Measurements from ENCODE around the gene VAV3. TPM values are rescaled to one million over a fixed set of nuclear protein-coding genes. Genes with fewer than 3 reads are reported as not detected.

Gene VAV3
- total and polyA plus RNA-seq, 10 of the 15 experiments (the other 5 are each of a cell fraction or from before 2014, with no cell fraction given), result 0.84 to 5.5 (median 3.4) TPM

DNA sequence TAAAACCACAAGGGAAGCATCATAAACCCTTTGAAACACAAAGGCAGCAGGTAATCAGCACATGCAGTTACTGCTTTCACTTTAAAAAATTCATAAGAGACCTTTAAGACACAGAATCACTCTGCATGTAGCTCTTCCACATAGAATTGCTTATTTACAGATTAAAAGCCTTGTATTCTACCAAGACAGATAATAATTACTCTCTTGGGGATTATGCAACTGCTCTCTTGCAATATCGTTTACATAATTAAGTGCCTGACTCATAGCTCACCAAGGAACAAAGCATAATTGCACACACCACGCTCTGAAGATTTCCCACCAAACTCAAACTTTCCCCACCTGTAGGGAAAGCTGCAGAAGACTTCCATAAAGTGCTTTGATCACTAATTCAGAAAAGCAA lies 87.9 kb downstream of the VAV3 start (continued):
- TF ChIP-seq POU2F2 (IDR thresholded peaks at IDR 0.05; ENCODE audit: borderline replicate concordance, low read depth, low read length) (peak; percentile 54; the same call in 1 of the 3 replicates), FOXM1 (IDR thresholded peaks at IDR 0.05; ENCODE audit: low read depth, low read length) (0 out of 2 replicates have a peak, but pooled peaks have one; percentile 27), JUNB (IDR thresholded peaks at IDR 0.05) (peak; percentile 37), JUND (IDR thresholded peaks at IDR 0.05; ENCODE audit: low read depth, low read length) (no peak), MEF2B (IDR thresholded peaks at IDR 0.05; ENCODE audit: partially characterized antibody, poor library complexity, severe bottlenecking) (peak; percentile 83), MEF2A (IDR thresholded peaks at IDR 0.05; ENCODE audit: insufficient read depth, low read depth, low read length) (0 out of 2 replicates have a peak, but pooled peaks have one; percentile 25), NR2F1 (conservative IDR thresholded peaks at IDR 0.05) (0 out of 2 replicates have a peak, but pooled peaks have one; percentile 30), EP300 (IDR thresholded peaks at IDR 0.05; ENCODE audit: borderline replicate concordance in 1 of 2, control insufficient read depth in 1 of 2, low read depth in 2 of 2, low read length in 2 of 2) (no peak), PAX5 (IDR thresholded peaks at IDR 0.05; ENCODE audit: borderline replicate concordance, low read depth, low read length) (peak; percentile 87)
- TF ChIP-seq, protein P1, sequence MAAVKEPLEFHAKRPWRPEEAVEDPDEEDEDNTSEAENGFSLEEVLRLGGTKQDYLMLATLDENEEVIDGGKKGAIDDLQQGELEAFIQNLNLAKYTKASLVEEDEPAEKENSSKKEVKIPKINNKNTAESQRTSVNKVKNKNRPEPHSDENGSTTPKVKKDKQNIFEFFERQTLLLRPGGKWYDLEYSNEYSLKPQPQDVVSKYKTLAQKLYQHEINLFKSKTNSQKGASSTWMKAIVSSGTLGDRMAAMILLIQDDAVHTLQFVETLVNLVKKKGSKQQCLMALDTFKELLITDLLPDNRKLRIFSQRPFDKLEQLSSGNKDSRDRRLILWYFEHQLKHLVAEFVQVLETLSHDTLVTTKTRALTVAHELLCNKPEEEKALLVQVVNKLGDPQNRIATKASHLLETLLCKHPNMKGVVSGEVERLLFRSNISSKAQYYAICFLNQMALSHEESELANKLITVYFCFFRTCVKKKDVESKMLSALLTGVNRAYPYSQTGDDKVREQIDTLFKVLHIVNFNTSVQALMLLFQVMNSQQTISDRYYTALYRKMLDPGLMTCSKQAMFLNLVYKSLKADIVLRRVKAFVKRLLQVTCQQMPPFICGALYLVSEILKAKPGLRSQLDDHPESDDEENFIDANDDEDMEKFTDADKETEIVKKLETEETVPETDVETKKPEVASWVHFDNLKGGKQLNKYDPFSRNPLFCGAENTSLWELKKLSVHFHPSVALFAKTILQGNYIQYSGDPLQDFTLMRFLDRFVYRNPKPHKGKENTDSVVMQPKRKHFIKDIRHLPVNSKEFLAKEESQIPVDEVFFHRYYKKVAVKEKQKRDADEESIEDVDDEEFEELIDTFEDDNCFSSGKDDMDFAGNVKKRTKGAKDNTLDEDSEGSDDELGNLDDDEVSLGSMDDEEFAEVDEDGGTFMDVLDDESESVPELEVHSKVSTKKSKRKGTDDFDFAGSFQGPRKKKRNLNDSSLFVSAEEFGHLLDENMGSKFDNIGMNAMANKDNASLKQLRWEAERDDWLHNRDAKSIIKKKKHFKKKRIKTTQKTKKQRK (IDR thresholded peaks at IDR 0.05; ENCODE audit: low read depth, low read length), result no peak

Measured in GM12878 (cell line).